GM10847 (cell line): ENCODE measurements around the gene DCC.

Experiments used
- POLR2A ChIP-seq: IDR thresholded peaks from 2 replicates; pipeline ENCODE4 v1.6.1; 2011; ENCODE audit not compliant: insufficient read length; ENCODE audit errors: extremely low read depth

The DCC gene

DNA sequence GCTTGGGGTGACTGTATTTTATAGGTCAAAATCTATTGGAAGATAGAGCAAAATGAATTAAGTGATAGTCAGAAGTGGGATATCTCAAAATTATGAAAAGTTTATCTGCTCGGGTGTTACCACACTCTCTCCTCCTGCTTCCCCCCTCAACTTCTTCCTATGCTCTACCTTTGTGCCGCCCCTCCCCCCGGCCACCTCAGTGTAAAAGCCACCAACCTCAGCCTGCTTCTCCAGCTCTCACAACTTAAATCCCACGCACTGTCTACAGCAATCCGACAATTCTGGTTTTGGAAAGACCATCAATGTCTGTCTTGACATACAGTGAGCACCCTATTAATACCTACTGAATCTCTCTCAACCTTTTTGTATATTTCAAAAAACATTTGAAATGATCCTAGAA, 164.6 kb downstream of the DCC start:
- TF ChIP-seq POLR2A: no peak

- no peak for TF ChIP-seq POLR2A
Measured at GRCh38 chr18:52510139-52510538, 170.1 kb downstream of the DCC start.

DNA sequence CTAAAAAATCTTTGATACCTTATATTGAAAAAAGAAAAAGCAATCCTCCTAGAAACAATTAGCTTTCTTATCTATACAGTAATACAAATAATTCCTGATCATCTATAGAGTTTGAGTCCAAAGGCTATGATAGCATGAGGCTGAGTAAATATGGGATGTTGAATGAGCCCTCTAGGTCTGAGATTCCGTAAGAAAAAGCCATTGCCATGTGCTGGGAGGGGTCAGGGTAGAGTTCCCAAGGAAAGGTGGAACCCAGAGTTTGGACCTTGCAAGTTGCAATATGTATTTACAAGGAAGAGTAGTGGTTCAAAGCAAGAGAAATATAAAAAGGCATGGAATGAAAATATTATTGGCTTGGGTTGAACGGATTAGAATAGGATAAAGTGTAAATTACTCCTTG, 178.1 kb downstream of the DCC start:
- no peak for TF ChIP-seq POLR2A

DNA sequence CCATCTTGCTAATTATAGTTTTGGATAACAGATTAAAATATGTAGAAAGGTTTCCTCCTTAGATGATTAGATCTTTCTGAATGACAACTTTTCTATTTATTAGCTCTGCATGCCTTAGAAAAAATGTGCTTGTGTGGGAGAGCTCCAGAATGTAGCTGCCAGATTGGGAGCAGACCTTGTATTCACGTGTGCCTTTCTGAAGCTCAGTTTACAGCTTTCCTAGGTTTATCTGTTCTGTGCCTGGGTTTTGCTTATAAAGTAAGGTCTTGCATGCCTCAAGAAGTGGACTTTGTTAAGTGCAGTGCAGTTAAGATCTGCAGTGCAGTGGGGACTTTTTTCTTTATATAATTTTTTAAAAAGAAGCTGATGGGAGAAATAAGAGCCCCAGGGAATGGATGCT, 179.0 kb downstream of the DCC start:
- no peak for TF ChIP-seq POLR2A

DNA sequence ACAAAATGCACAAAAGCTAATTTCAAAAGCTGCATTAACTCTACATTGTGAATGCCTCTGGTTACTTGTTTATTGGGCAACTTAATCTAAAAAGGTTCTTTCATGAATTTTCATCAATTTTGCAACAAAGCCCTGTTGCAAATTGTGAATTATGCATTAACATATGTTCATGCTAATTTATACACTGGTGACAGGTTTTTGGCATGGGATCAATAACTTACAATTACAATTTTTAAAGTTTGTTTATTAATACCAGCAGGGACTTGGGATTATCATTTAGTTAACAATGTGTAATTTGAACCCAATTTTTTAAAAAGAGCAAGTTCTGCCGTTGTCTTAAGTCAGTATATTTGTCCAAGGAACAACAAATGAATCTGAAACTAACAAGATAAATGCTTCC, 183.6 kb downstream of the DCC start:
- TF ChIP-seq POLR2A: no peak

DNA sequence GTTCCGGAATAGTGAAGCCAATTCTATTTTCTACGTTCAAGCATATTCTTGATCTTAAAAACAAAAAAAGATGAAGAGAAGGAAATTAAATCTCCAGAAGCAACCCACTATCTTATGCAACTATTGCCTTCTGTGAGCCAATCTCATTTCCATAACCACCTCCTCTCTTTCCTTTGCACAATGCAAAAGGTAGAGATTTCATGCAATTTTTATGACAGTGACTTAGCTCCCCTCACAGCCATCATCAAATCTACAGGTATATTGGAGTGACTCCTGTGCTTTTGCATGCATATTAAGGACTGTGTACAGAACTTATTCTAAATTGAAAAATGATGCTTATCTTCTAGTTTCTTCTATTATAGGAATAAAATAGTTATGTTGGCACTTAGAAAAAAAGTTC, 191.8 kb downstream of the DCC start:
- TF ChIP-seq POLR2A: no peak

- TF ChIP-seq POLR2A: no peak
Measured at GRCh38 chr18:52536039-52536438, 196.0 kb downstream of the DCC start.

GRCh38 chr18:52537261-52537660, 197.3 kb downstream of the DCC start:
- TF ChIP-seq POLR2A: no peak

DNA sequence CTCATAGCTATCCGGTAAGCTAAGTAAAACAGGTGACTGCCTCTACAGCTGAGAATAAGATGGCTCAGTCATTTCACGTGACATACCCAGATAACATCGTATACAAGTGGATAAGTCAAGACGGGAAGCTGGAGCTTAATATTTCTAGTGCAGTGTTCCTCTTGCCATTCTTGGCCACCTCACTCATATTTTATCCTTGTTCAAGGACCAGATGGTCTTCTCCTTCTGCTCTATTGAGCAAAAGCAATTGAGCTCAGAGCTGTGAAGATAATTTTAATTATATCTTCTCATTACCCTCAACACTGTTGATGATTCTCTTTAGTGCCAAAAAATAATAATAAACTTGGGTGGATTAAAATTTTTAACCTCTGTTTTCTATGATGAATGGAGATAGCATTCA, 201.1 kb downstream of the DCC start:
- no peak for TF ChIP-seq POLR2A

DNA sequence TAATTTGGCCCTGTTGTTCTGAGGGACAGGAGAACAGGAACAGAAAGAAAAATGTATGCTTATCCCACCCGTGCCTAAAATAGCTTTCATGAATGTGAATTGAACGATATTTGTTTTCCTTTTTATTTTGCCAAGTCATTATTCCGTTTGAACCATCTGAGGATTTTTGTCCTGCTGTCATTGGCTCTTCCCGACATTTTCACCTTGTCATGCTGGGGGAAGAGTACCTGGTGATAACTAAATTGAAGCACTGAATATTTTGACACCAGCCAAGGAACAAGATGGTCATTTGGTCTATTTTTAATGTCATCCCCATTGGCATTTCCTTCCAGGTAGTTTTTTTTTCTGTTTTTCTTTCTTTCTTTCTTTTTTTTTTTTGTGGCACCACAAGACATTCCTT, 204.1 kb downstream of the DCC start:
- TF ChIP-seq POLR2A: no peak

DNA sequence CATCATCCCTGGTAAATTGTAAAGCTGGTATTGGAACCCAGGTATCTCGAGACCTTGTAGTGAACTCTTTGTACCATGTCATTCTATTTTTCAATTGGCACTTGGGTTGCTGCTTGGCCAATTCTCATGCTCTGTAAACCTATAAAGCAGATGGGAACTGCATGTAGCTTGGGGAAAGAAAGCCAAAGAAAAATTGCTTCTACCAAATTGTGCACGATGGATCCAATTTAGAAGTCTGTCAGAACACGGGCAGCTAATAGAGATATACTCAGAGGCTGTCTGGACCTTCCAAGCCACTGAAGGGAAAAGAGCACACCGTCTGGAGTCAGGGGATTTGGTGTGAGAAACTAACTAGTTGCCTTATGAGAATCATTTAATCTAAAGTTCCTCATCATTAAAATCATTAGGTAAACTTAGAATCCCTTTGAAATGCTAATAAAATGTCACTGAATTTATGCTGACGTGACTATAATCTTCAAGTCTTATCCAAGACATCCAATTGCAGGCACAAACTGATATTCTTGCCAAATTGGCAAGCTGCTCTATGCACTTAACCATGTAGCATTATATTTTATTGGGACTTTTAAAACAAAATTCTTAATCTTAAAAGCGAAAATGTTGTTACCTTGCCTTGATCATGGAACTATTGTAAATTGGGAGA, 206.8 kb downstream of the DCC start:
- no peak for TF ChIP-seq POLR2A

GRCh38 chr18:52553441-52553840, 213.4 kb downstream of the DCC start:
- no peak for TF ChIP-seq POLR2A

DNA sequence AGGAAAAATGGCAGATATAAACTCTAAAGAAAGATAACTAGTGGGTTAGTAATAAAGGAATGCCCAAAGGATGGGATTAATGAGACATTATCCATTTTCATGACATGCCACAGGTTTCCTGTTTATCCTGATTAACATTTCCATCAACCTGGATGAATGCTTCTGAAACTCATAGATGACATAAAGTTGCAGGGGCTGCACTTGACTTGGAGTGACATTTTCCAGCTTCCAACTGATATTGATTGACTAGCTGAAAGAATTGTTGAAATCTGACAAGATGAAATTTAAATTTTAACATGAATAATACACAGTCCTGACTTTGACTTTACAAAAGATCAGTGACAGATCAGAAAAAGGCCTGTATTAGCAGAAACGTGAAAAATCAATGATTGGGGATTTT, 214.2 kb downstream of the DCC start:
- TF ChIP-seq POLR2A: no peak

DNA sequence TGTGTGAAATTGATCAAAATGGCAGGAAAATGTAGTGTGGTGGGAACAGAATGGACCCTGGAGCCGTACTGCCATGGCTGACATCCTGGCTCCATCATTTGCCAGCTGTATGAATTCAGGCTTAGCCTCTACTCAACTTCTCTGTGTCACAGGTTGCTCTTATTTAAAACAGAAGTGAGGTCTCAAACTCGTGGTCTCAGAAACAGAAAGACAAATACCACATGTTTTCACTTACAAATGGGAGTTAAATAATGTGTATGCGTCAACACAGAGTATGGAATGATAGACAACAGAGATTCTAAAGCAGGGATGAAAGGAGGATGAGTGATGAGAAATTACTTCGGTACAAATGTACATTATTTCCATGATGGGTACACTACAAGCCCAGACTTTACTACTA, 227.4 kb downstream of the DCC start:
- TF ChIP-seq POLR2A: no peak

DNA sequence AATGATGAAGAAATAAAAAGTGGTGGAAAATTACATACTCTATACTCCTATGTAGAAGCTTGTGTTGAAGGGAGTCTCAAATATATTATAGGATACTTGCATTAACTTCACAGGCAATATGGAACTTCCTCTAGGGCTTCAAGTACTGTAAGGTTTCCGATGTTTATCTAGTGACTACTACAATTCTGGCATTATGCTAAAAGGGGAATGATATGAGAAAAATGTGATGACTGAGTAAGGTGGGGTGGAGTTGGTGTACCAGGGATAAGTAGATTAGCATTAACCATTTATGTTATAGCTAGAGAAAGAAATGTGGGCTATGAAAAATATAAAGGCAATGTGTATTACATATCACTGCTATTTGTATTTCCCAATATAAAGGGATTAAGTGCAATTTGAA, 229.5 kb downstream of the DCC start:
- no peak for TF ChIP-seq POLR2A

- no peak for TF ChIP-seq POLR2A
Measured at GRCh38 chr18:52570975-52571374, 231.0 kb downstream of the DCC start.
